CD14-positive monocyte (primary cell): ENCODE results near the gene KRT76. TPM values are rescaled to one million over a fixed set of nuclear protein-coding genes. Genes with fewer than 3 reads are reported as not detected.

Source experiments
- DNase-seq, 3 donors: peaks; one replicate each; pipeline ENCODE4 v3.0.0-alpha.2; 2011 to 2022
- H2AFZ ChIP-seq: 2 replicates; pipeline ENCODE4 v1.6.0; 2012; ENCODE audit warnings: mild to moderate bottlenecking, low read depth, low read length, inconsistent platforms; ENCODE audit not compliant: insufficient read depth, poor library complexity, severe bottlenecking
- H3K27ac ChIP-seq, 2 donors: 1 replicate in 1 of 2; 2 replicates in 1 of 2; pipeline ENCODE4 v1.5.1; 2012 to 2013; ENCODE audit warnings: low read length in 2 of 2, control low read depth in 1 of 2, inconsistent platforms in 1 of 2, low read depth in 1 of 2, mild to moderate bottlenecking in 1 of 2
- H3K27me3 ChIP-seq, 2 donors: one replicate each; pipeline versions ENCODE4 v1.6.0 to v1.6.1; 2011 to 2013; ENCODE audit warnings: low read length in 2 of 2; ENCODE audit not compliant: control insufficient read depth in 2 of 2, insufficient read depth in 2 of 2
- H3K36me3 ChIP-seq, 2 donors: replicated peaks in 1 of 2; 1 replicate in 1 of 2; 2 replicates in 1 of 2; pipeline versions ENCODE4 v1.5.1 to v1.6.1; 2012 to 2013; ENCODE audit warnings: low read length in 2 of 2, control low read depth in 1 of 2, inconsistent platforms in 1 of 2, mild to moderate bottlenecking in 1 of 2; ENCODE audit not compliant: insufficient read depth in 2 of 2, control insufficient read depth in 1 of 2
- H3K4me1 ChIP-seq, 2 donors: 1 replicate in 1 of 2; 2 replicates in 1 of 2; pipeline versions ENCODE4 v1.5.1 to v1.6.1; 2012 to 2013; ENCODE audit warnings: low read length in 2 of 2, control low read depth in 1 of 2, inconsistent platforms in 1 of 2, mild to moderate bottlenecking in 1 of 2, moderate library complexity in 1 of 2; ENCODE audit not compliant: insufficient read depth in 2 of 2, control insufficient read depth in 1 of 2
- H3K4me2 ChIP-seq: replicated peaks from 2 replicates; pipeline ENCODE3; 2012; ENCODE audit warnings: low read length, moderate library complexity, mild to moderate bottlenecking; ENCODE audit not compliant: poor library complexity, severe bottlenecking; ENCODE audit errors: extremely low read depth
- H3K4me3 ChIP-seq, 3 experiments: fragments of 200-600 bp in 1 of 3; sonication (generic) in 1 of 3; replicated peaks in 1 of 3; 1 replicate in 2 of 3; 2 replicates in 1 of 3; pipeline ENCODE4 v1.5.1; 2011 to 2013; ENCODE audit warnings: low read length in 3 of 3, mild to moderate bottlenecking in 3 of 3, control low read depth in 2 of 3, low read depth in 2 of 3, inconsistent platforms in 1 of 3, moderate library complexity in 1 of 3
- H3K79me2 ChIP-seq: 2 replicates; pipeline ENCODE4 v1.6.0; 2012; ENCODE audit warnings: mild to moderate bottlenecking, control low read depth, inconsistent platforms, low read length, moderate library complexity; ENCODE audit not compliant: insufficient read depth
- H3K9ac ChIP-seq: 2 replicates; pipeline ENCODE4 v1.6.0; 2017; ENCODE audit warnings: low read length, mild to moderate bottlenecking; ENCODE audit not compliant: insufficient read depth, poor library complexity, severe bottlenecking
- H3K9me3 ChIP-seq, 2 donors: replicated peaks in 1 of 2; 1 replicate in 1 of 2; 2 replicates in 1 of 2; pipeline versions ENCODE4 v1.5.1 to v1.6.1; 2012 to 2013; ENCODE audit warnings: low read length in 2 of 2, control low read depth in 1 of 2; ENCODE audit not compliant: control insufficient read depth in 1 of 2, insufficient read depth in 1 of 2
- H4K20me1 ChIP-seq: 2 replicates; pipeline ENCODE4 v1.6.0; 2012; ENCODE audit warnings: mild to moderate bottlenecking, low read length, control low read depth, moderate library complexity; ENCODE audit not compliant: insufficient read depth
- H3K27ac Mint-ChIP-seq, 7 donors: one replicate each; pipeline ENCODE4 v1.8.0; 2020; ENCODE audit warnings: mild to moderate bottlenecking in 7 of 7, mixed read lengths in 7 of 7, moderate library complexity in 6 of 7, inconsistent platforms in 2 of 7
- H3K27me3 Mint-ChIP-seq, 3 donors: one replicate each; pipeline ENCODE4 v1.8.0; 2021 to 2022; ENCODE audit warnings: low read depth in 3 of 3, mild to moderate bottlenecking in 3 of 3, mixed read lengths in 3 of 3, moderate library complexity in 3 of 3, inconsistent platforms in 1 of 3
- H3K36me3 Mint-ChIP-seq, 2 donors: one replicate each; pipeline ENCODE4 v1.8.0; 2020; ENCODE audit warnings: mixed read lengths in 2 of 2, inconsistent platforms in 1 of 2, mild to moderate bottlenecking in 1 of 2
- H3K4me1 Mint-ChIP-seq: one replicate; pipeline ENCODE4 v1.8.0; 2020; ENCODE audit warnings: mild to moderate bottlenecking, mixed read lengths
- H3K4me3 Mint-ChIP-seq, 2 donors: one replicate each; pipeline ENCODE4 v1.8.0; 2020; ENCODE audit warnings: mild to moderate bottlenecking in 2 of 2, mixed read lengths in 2 of 2, moderate library complexity in 1 of 2
- H3K9me3 Mint-ChIP-seq, 7 donors: one replicate each; pipeline ENCODE4 v1.8.0; 2020 to 2022; ENCODE audit warnings: mixed read lengths in 7 of 7, mild to moderate bottlenecking in 6 of 7, moderate library complexity in 6 of 7, inconsistent platforms in 2 of 7
- WGBS: methylation state at CpG from one replicate; pipeline ENCODE4 v1.1.5; 2013; ENCODE audit warnings: missing lambda C conversion rate; ENCODE audit not compliant: insufficient coverage; 5-methylcytosine and 5-hydroxymethylcytosine counted together
- intact Hi-C, 2 donors: fragments of 100-400 bp; cut with micrococcal nuclease; formaldehyde crosslinking; loops; one replicate each; pipeline versions ENCODE4 v1.15.0 to v1.15.1; 2023
- polyA plus RNA-seq, 3 donors: library from polyadenylated mRNA; depleted of rRNA in 1 of 3; unstranded in 2 of 3; stranded (reverse) in 1 of 3; fragments of 300-500 nt in 2 of 3; fragments of >200 nt in 1 of 3; fragmentation: Illumina TruSeq in 2 of 3; gene quantifications; 1 replicate in 2 of 3; 2 replicates in 1 of 3; pipeline ENCODE4 v1.2.3, GENCODE V29; 2012 to 2021
- TF ChIP-seq, protein P1 (sequence below): fragments of 200-600 bp; IDR thresholded peaks from one replicate; pipeline ENCODE4 v1.8.0; 2022; ENCODE audit warnings: antibody characterized with exemption, mild to moderate bottlenecking

The KRT76 gene
- polyA plus RNA-seq, 3 donors: not detected

DNA sequence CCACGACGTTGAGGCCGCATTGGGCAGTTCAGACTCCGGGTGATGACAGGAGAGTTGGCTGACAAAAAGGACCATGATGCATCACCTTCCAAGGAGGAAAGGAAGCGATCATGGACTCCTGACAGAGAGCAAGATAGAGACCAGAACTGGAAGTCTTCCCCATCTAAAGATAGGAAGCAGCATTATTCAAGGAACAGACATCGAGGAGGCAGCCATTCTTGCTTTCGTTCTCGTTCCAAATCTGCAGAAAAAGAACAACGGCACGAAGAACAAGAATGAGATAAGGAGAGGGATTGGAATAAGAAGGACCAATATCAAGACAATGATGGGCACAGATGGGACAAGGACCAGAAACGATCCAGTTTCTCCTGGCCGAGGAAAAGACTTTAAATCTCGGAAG, 46.8 kb downstream of the KRT76 start:
- intact Hi-C loops: no loop called here
- H3K9ac ChIP-seq: no peak overlapping the region
- peaks cover 0 to 5% (median 0%) of the 10 kb centered on the region in 7 donors for H3K9me3 Mint-ChIP-seq
- no peak overlapping the region for H3K4me3 ChIP-seq
- no peak overlapping the region for H2AFZ ChIP-seq
- peaks cover 0 to 3% of the 10 kb centered on the region in 2 donors for H3K27me3 ChIP-seq
- H3K4me1 ChIP-seq: no peaks in the 10 kb centered on the region
- no peak for DNase-seq
- TF ChIP-seq, protein P1, sequence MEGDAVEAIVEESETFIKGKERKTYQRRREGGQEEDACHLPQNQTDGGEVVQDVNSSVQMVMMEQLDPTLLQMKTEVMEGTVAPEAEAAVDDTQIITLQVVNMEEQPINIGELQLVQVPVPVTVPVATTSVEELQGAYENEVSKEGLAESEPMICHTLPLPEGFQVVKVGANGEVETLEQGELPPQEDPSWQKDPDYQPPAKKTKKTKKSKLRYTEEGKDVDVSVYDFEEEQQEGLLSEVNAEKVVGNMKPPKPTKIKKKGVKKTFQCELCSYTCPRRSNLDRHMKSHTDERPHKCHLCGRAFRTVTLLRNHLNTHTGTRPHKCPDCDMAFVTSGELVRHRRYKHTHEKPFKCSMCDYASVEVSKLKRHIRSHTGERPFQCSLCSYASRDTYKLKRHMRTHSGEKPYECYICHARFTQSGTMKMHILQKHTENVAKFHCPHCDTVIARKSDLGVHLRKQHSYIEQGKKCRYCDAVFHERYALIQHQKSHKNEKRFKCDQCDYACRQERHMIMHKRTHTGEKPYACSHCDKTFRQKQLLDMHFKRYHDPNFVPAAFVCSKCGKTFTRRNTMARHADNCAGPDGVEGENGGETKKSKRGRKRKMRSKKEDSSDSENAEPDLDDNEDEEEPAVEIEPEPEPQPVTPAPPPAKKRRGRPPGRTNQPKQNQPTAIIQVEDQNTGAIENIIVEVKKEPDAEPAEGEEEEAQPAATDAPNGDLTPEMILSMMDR: no peak
- no peaks in the 10 kb centered on the region for H3K4me1 Mint-ChIP-seq
- 90% methylated on average over 12 of the region's 13 CpGs for WGBS
- peak overlapping the region in 1 of 7 donors; percentile 16 for H3K27ac Mint-ChIP-seq
- H3K36me3 ChIP-seq: no peaks in the 10 kb centered on the region
- H3K4me3 Mint-ChIP-seq: no peak overlapping the region
- no peak overlapping the region for H3K27ac ChIP-seq
- no peaks in the 10 kb centered on the region for H3K79me2 ChIP-seq
- no peaks in the 10 kb centered on the region for H3K36me3 Mint-ChIP-seq
- H3K9me3 ChIP-seq: no peaks in the 10 kb centered on the region
- H3K4me2 ChIP-seq: no peak overlapping the region
- H3K27me3 Mint-ChIP-seq: peaks cover 3 to 10% (median 6%) of the 10 kb centered on the region in 3 donors
- no peaks in the 10 kb centered on the region for H4K20me1 ChIP-seq

DNA sequence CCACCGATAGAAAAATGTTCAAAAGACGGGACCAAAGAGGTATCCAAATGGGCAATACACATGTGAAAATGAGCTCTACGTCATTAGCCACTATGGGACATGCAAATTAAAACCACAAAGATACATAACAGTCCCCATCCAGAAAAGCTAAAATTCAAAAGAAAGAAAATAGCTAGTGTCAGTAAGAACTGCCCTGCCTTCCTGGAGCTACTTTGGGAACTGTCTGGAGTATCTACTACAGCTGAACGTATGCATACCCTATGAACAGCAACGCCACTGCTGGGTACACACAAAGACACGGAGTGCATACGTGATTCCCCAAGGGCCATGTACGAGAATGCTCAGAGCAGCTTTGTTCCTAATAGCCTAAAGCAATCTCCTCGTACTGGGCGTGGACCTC, 48.0 kb downstream of the KRT76 start:
- no peaks in the 10 kb centered on the region for H3K4me1 ChIP-seq
- Mint-ChIP-seq H3K36me3 (no peaks in the 10 kb centered on the region), H3K4me3 (no peak overlapping the region), H3K4me1 (no peaks in the 10 kb centered on the region), H3K9me3 (peaks cover 0 to 2% (median 0%) of the 10 kb centered on the region in 7 donors), H3K27ac (no peak overlapping the region), H3K27me3 (peaks cover 3 to 7% (median 4%) of the 10 kb centered on the region in 3 donors)
- H3K4me2 ChIP-seq: no peak overlapping the region
- H2AFZ ChIP-seq: no peak overlapping the region
- no peak overlapping the region for H3K9ac ChIP-seq
- DNase-seq: no peak
- intact Hi-C loops: no loop called here
- H3K79me2 ChIP-seq: no peaks in the 10 kb centered on the region
- no peak overlapping the region for H3K4me3 ChIP-seq
- H3K9me3 ChIP-seq: no peaks in the 10 kb centered on the region
- peaks cover 0 to 3% of the 10 kb centered on the region in 2 donors for H3K27me3 ChIP-seq
- TF ChIP-seq, protein P1: no peak
- WGBS: 93% methylated on average over 8 of the region's 10 CpGs
- no peaks in the 10 kb centered on the region for H4K20me1 ChIP-seq
- H3K27ac ChIP-seq: no peak overlapping the region
- H3K36me3 ChIP-seq: no peaks in the 10 kb centered on the region
